Endodermal cell (in vitro differentiated cells): ENCODE results near the gene IL23A. TPM values are rescaled to one million over a fixed set of nuclear protein-coding genes. Genes with fewer than 3 reads are reported as not detected.
A peak's percentile ranks its signal among the peaks of the same experiment; 100 is the strongest.
"Not testable (repeated sequence)": the region's sequence is repeated elsewhere in the genome, so short reads cannot be mapped to it uniquely, and the experiment has no call there.

Experiments
- DNase-seq: peaks from one replicate; pipeline ENCODE4 v3.0.0-alpha.2; 2017
- H3K27ac ChIP-seq: 2 replicates; pipeline ENCODE4 v1.5.1; 2013; ENCODE audit warnings: mild to moderate bottlenecking, low read depth, low read length, moderate library complexity
- H3K27me3 ChIP-seq: 2 replicates; pipeline ENCODE4 v1.6.1; 2013; ENCODE audit warnings: mild to moderate bottlenecking, low read length, moderate library complexity; ENCODE audit not compliant: insufficient read depth, control insufficient read depth, poor library complexity, severe bottlenecking
- H3K36me3 ChIP-seq: 2 replicates; pipeline ENCODE4 v1.7.0; 2013; ENCODE audit warnings: mild to moderate bottlenecking, low read length, moderate library complexity; ENCODE audit not compliant: control insufficient read depth, insufficient read depth
- H3K4me1 ChIP-seq: one replicate; pipeline ENCODE4 v1.7.0; 2013; ENCODE audit warnings: low read length; ENCODE audit not compliant: control insufficient read depth, insufficient read depth
- H3K4me3 ChIP-seq: 2 replicates; pipeline ENCODE4 v1.5.1; 2013; ENCODE audit warnings: mild to moderate bottlenecking, low read length, moderate library complexity
- H3K9ac ChIP-seq: 2 replicates; pipeline ENCODE4 v1.6.1; 2013; ENCODE audit warnings: mild to moderate bottlenecking, low read length, moderate library complexity; ENCODE audit not compliant: poor library complexity, severe bottlenecking; ENCODE audit errors: extremely low read depth
- H3K9me3 ChIP-seq: 2 replicates; pipeline ENCODE4 v1.6.1; 2013; ENCODE audit warnings: mild to moderate bottlenecking, low read length, moderate library complexity; ENCODE audit not compliant: control insufficient read depth
- H3K27ac Mint-ChIP-seq: 2 replicates; pipeline ENCODE4 v1.8.0; 2020; ENCODE audit warnings: mixed read lengths
- H3K27me3 Mint-ChIP-seq: 2 replicates; pipeline ENCODE4 v1.8.0; 2021; ENCODE audit warnings: mild to moderate bottlenecking, mixed read lengths; ENCODE audit not compliant: insufficient read depth
- H3K36me3 Mint-ChIP-seq: 2 replicates; pipeline ENCODE4 v1.8.0; 2020; ENCODE audit warnings: low read depth, mixed read lengths
- H3K4me1 Mint-ChIP-seq: 2 replicates; pipeline ENCODE4 v1.8.0; 2020; ENCODE audit warnings: mixed read lengths
- H3K4me3 Mint-ChIP-seq: 2 replicates; pipeline ENCODE4 v1.8.0; 2020; ENCODE audit warnings: mild to moderate bottlenecking, moderate library complexity, mixed read lengths
- H3K9me3 Mint-ChIP-seq: 2 replicates; pipeline ENCODE4 v1.8.0; 2020; ENCODE audit warnings: mild to moderate bottlenecking, mixed read lengths
- WGBS, 2 experiments: methylation state at CpG; one replicate each; pipeline versions ENCODE4 v1.1.5 to v1.1.7; 2013; ENCODE audit warnings: missing lambda C conversion rate in 2 of 2, mixed read lengths in 1 of 2; ENCODE audit not compliant: insufficient coverage in 1 of 2, insufficient read length in 1 of 2; 5-methylcytosine and 5-hydroxymethylcytosine counted together
- total RNA-seq, 2 donors: library from RNA; stranded (reverse); fragmentation: NEBNext Ultra II Directional in 1 of 2; extraction: Animal tissue kit (Norgen Biotek cat#: 25700) in 1 of 2; gene quantifications; 2 replicates in 1 of 2; 3 replicates in 1 of 2; pipeline ENCODE4 v1.2.1, GENCODE V29; 2021
- TF ChIP-seq, protein P1 (sequence below): fragments of 200-600 bp; sonication (generic); conservative IDR thresholded peaks from 2 replicates; pipeline ENCODE4 v1.5.0; 2021; ENCODE audit warnings: antibody characterized with exemption, mild to moderate bottlenecking

IL23A gene
- total RNA-seq, 2 donors from 2014 or later, result 4.6 to 10.4 TPM

DNA sequence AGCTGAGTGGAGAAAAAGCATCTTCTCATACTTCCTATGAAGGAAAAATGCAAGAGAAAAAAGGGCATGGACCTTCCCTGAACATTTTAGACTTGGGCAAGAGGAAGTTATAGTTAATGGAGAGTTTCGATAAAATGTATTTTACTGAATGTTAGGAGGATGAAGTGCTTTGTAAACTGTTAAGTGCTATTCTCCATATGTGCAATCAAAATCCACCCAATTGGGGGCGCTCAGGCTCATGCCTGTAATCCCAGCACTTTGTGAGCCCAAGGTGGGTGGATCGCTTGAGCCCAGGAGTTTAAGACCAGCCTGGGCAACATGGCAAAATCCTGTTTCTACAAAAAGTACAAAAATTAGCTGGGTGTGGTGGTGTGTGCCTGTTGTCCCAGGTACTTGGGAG, 21.0 kb upstream of the IL23A start:
- TF ChIP-seq, protein P1, sequence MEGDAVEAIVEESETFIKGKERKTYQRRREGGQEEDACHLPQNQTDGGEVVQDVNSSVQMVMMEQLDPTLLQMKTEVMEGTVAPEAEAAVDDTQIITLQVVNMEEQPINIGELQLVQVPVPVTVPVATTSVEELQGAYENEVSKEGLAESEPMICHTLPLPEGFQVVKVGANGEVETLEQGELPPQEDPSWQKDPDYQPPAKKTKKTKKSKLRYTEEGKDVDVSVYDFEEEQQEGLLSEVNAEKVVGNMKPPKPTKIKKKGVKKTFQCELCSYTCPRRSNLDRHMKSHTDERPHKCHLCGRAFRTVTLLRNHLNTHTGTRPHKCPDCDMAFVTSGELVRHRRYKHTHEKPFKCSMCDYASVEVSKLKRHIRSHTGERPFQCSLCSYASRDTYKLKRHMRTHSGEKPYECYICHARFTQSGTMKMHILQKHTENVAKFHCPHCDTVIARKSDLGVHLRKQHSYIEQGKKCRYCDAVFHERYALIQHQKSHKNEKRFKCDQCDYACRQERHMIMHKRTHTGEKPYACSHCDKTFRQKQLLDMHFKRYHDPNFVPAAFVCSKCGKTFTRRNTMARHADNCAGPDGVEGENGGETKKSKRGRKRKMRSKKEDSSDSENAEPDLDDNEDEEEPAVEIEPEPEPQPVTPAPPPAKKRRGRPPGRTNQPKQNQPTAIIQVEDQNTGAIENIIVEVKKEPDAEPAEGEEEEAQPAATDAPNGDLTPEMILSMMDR, result peak; percentile 61
- WGBS, 2 experiments, result 79 to 86% methylated on average over 3 of the region's 3 CpGs
- H3K4me3 ChIP-seq, result no peak overlapping the region
- no peak overlapping the region for H3K27ac Mint-ChIP-seq
- H3K27me3 Mint-ChIP-seq, result no peaks in the 10 kb centered on the region
- no peaks in the 10 kb centered on the region for H3K9me3 Mint-ChIP-seq
- H3K27me3 ChIP-seq, result no peaks in the 10 kb centered on the region
- peak; percentile 81 for DNase-seq
- H3K36me3 ChIP-seq, result peaks cover 17% of the 10 kb centered on the region
- no peak overlapping the region for H3K27ac ChIP-seq
- peaks cover 5% of the 10 kb centered on the region for H3K4me1 ChIP-seq
- no peak overlapping the region for H3K9ac ChIP-seq
- H3K36me3 Mint-ChIP-seq, result peaks cover 26% of the 10 kb centered on the region
- H3K4me3 Mint-ChIP-seq, result no peak overlapping the region
- peaks cover 5% of the 10 kb centered on the region for H3K4me1 Mint-ChIP-seq
- no peaks in the 10 kb centered on the region for H3K9me3 ChIP-seq

DNA sequence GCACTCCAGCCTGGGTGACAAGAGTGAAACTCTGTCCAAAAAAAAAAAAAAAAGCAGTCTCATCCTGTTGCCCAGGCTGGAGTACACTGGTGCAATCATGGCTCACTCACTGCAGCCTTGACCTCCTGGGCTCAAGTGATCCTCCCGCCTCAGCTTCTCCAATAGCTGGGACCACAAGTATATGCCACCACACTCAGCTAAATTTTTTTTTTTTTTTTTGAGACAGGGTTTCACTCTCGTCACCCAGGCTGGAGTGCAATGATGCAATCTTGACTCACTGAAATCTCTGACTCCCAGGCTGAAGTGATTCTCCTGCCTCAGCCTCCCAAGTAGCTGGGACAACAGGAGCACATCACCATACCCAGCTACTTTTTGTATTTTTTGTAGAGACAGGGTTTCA, 17.7 kb upstream of the IL23A start:
- Histone ChIP-seq H3K27me3 (no peaks in the 10 kb centered on the region), H3K9ac (no peak overlapping the region), H3K4me3 (no peak overlapping the region), H3K9me3 (no peaks in the 10 kb centered on the region), H3K27ac (no peak overlapping the region), H3K4me1 (no peaks in the 10 kb centered on the region), H3K36me3 (peaks cover 18% of the 10 kb centered on the region)
- no peaks in the 10 kb centered on the region for H3K27me3 Mint-ChIP-seq
- H3K27ac Mint-ChIP-seq, result no peak overlapping the region
- H3K36me3 Mint-ChIP-seq, result peaks cover 38% of the 10 kb centered on the region
- no peak for DNase-seq
- H3K4me1 Mint-ChIP-seq, result no peaks in the 10 kb centered on the region
- TF ChIP-seq, protein P1, result no peak
- H3K9me3 Mint-ChIP-seq, result no peaks in the 10 kb centered on the region
- no peak overlapping the region for H3K4me3 Mint-ChIP-seq
- WGBS, 2 experiments, result 83 to 92% methylated on average over 1 to 2 of the region's 2 CpGs

DNA sequence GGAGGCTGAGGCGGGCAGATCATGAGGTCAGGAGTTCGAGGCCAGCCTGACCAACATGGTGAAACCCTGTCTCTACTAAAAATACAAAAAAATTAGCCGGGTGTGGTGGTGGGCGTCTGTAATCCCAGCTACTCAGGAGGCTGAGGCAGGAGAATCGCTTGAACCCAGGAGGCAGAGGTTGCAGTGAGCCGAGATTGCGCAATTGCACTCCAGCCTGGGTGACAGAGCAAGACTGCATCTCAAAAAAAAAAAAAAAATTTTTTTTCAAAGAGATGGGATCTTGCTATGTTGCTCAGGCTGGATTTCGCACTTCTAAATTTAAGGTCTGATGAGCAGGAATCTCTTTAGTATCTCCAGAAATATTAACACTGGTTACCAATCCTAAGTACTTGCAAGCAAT, 17.1 kb upstream of the IL23A start:
- not testable (repeated sequence) for H3K27ac Mint-ChIP-seq, H3K9me3 ChIP-seq, H3K9me3 Mint-ChIP-seq, H3K27me3 Mint-ChIP-seq, H3K4me1 ChIP-seq, H3K27me3 ChIP-seq, DNase-seq, H3K27ac ChIP-seq, H3K4me3 ChIP-seq, H3K9ac ChIP-seq, H3K4me1 Mint-ChIP-seq, H3K4me3 Mint-ChIP-seq
- H3K36me3 ChIP-seq, result peaks cover 18% of the 10 kb centered on the region
- H3K36me3 Mint-ChIP-seq, result peaks cover 43% of the 10 kb centered on the region
- WGBS, 2 experiments, result 90 to 97% methylated on average over 3 to 8 of the region's 8 CpGs

DNA sequence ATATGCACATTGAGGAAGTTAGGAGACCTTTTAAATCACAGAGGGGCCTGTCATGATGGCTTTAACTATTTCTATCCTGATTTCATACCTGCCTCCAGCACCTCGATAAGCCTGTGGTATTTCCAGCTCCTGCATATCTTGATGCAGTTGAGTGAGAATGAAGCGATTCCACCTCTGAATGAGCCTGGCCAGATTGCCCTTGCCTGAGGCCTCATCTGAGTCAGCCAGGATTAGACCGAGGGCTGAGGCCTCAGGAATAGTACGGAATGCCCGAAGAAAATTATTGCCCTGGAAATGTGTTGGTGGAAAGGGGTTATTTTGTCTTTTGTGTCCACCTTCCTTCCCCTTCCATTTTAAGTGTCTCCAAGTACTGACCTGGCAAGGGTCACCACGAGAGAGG, 14.5 kb upstream of the IL23A start:
- TF ChIP-seq, protein P1, result no peak
- no peak for DNase-seq
- Mint-ChIP-seq H3K27ac (no peak overlapping the region), H3K4me1 (peaks cover 3% of the 10 kb centered on the region), H3K4me3 (no peak overlapping the region), H3K36me3 (peaks cover 42% of the 10 kb centered on the region), H3K9me3 (no peaks in the 10 kb centered on the region), H3K27me3 (no peaks in the 10 kb centered on the region)
- Histone ChIP-seq H3K27ac (no peak overlapping the region), H3K9ac (no peak overlapping the region), H3K4me1 (no peaks in the 10 kb centered on the region), H3K9me3 (no peaks in the 10 kb centered on the region), H3K4me3 (no peak overlapping the region), H3K36me3 (peaks cover 18% of the 10 kb centered on the region), H3K27me3 (no peaks in the 10 kb centered on the region)
- 90 to 94% methylated on average over 2 to 6 of the region's 6 CpGs for WGBS, 2 experiments
